Left kidney (tissue), 1 donor: ENCODE measurements around the gene OR51G1. TPM values are rescaled to one million over a fixed set of nuclear protein-coding genes. Genes with fewer than 3 reads are reported as not detected.

Experiments
- polyA plus RNA-seq: library from polyadenylated mRNA; unstranded; fragments of 120-200 nt; gene quantifications from one replicate; pipeline ENCODE4 v1.2.1, GENCODE V29; 2013; ENCODE audit not compliant: insufficient read length

The OR51G1 gene
- polyA plus RNA-seq, 1 donor: not detected

Other genes with a start within 250 kb of the OR51G1 start
- 1.3 TPM for gene OR51E2, start 226.5 kb downstream of the OR51G1 start, polyA plus RNA-seq
- 0.27 TPM for gene MMP26, start 219.6 kb downstream of the OR51G1 start, polyA plus RNA-seq
- gene OR51F1, start 154.4 kb downstream of the OR51G1 start, polyA plus RNA-seq: not detected
- gene OR52R1, start 120.0 kb downstream of the OR51G1 start, polyA plus RNA-seq: not detected
- not detected for gene OR51F2, start 103.0 kb downstream of the OR51G1 start, polyA plus RNA-seq
- not detected for gene OR51S1, start 75.1 kb downstream of the OR51G1 start, polyA plus RNA-seq
- gene OR51T1, start 42.4 kb downstream of the OR51G1 start, polyA plus RNA-seq: not detected
- not detected for gene OR51A7, start 20.6 kb downstream of the OR51G1 start, polyA plus RNA-seq
- not detected for gene OR51G2, start 5.0 kb downstream of the OR51G1 start, polyA plus RNA-seq
- not detected for gene OR51A4, start 23.3 kb upstream of the OR51G1 start, polyA plus RNA-seq
- not detected for gene OR51A2, start 31.4 kb upstream of the OR51G1 start, polyA plus RNA-seq
- 0.12 TPM for gene OR51L1, start 70.5 kb upstream of the OR51G1 start, polyA plus RNA-seq
- gene OR52J3, start 122.2 kb upstream of the OR51G1 start, polyA plus RNA-seq: not detected
- not detected for gene OR52E2, start 135.3 kb upstream of the OR51G1 start, polyA plus RNA-seq
- gene OR52E1, start 145.2 kb upstream of the OR51G1 start, polyA plus RNA-seq: not detected
- gene OR52A5, start 214.0 kb upstream of the OR51G1 start, polyA plus RNA-seq: not detected
- 0.02 TPM for gene OR52A1, start 230.4 kb upstream of the OR51G1 start, polyA plus RNA-seq